Midbrain (tissue), 1 donor: ENCODE results near the gene LYPD6B.

Source experiments
- DNase-seq: peaks from one replicate; lab custom pipeline; 2025; lab: John Stamatoyannopoulos, UW

Gene LYPD6B

GRCh38 chr2:149160701-149161217 is 122.3 kb downstream of the LYPD6B start:
- no peak for DNase-seq

DNA sequence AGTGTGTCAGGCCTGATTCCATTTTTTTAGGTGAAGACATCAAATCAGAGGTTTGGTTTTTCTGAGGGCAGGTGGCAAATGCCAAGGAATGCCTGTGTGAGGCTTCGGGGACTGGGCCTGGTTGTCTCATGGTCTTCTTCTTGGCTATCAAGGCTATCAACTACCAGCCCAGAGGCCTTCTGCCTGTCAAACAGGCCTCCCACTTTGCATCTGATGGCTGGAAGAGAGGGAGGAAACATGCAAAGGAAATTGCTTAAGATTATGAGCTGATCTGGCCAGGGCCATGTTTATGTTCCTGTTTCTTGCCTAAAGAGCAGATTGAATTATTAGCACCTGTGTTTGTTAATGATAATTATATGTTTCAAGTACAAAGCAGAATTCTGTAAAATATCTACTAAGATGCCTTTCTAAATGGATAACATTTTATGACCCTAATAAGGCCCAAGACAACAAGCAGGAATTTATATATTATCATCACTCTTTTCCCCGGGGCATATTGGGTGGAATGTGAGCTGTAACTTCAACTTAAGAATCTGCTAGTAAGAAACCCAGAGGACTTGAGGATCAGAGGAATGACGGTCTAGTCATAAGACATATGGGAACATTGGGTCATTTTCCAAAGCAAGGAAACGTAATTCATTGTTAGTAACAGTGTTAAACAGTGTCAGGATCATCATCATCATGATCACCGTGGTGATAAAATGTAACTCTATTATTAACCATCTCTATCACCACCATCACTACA is 123.2 kb downstream of the LYPD6B start:
- no peak for DNase-seq

DNA sequence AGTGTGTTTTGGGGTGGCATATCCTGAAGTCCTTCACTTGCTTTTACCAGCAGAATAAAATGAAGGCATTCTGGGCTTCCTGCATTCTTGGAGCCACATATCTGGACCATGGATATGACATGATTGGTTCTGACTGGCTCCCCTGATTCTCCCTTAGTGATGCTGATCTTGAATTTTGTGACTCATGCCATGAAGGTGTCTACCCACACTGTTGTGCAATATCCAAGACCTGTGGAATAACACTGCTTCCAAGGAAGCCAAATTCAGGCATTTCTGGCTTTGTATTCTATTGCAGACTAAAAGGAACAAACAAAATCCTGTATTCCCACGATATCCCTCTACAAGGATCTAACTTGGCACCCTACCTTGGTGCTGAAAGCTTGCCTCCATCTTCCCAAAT is 125.8 kb downstream of the LYPD6B start:
- DNase-seq, result no peak

DNA sequence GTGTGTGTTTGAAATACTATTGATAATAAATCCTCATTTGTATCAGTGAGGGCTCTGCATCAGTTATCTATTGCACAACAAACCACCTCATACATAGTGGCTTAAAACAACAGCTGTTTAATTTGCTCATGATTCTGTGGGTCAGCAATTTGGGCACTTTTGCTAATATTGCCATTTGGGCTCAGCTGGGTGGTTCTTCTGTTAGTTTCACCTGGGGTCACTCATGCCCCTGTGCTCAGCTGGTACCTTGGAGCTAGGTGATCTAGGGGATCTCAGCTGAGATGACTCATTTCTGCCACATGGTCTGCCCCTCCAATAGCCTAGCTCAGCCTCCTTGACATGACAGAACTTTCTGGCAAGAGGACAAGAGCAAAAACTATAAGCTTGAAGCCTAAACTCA is 126.3 kb downstream of the LYPD6B start:
- no peak for DNase-seq

DNA sequence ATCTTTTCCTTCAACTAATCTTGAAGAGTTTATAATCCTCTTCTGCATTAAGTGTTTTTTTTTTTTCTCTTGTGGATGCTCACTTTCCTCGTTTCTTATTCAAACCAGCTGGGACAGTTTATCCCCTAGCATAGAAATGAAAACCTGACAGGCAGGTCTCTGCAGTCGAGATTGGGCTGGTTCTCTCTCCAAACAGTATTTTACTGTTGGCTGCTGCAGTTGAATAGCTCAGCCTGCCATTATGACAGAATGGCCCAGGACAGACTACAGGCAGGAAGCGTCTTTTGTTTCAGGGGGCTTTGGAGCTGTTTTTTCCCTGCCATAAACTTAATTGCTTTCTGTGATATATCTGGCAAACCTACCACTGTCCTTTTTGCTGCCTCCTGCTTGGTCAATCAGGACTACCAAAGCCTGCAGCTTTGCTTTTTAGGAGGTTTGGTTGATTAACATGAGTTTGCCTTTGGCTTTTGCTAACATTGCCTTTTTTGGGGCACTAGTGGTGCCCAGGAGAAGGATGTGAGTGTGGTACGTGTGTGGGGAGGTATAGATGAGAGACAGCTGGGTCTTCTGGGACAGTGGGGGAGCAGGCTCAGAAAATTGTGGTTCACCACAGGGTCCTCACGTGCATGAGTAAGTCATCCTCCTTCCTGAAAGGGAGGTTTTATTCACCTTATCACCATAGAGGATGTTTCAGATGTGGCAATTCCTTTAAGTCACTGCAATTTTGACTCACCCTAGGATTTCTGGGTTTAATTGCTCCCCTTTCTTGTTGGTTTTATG is 128.7 kb downstream of the LYPD6B start:
- no peak for DNase-seq

GRCh38 chr2:149167941-149168340 is 129.4 kb downstream of the LYPD6B start:
- no peak for DNase-seq

GRCh38 chr2:149169656-149170055 is 131.2 kb downstream of the LYPD6B start:
- no peak for DNase-seq

GRCh38 chr2:149170156-149170555 is 131.7 kb downstream of the LYPD6B start:
- no peak for DNase-seq

GRCh38 chr2:149170911-149171310 is 132.4 kb downstream of the LYPD6B start:
- no peak for DNase-seq

DNA sequence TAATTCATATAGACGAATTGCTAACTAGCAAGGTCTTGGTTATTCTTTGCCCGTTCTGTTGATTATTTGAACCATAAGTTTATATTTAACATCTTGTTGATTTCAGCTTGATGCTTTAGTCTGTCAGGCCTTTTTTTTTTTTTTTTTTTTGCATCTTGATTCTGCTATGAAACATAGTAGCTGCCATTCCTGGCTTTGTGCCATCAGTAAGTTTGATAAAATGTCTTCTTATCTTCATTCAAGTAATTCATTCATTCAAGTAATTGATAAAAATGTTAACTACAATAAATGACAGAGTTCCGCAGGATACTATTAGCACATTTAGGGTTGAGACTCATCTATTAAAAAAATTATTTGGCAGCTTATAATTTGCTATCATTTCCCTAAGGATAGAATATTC is 134.7 kb downstream of the LYPD6B start:
- DNase-seq, result no peak

DNA sequence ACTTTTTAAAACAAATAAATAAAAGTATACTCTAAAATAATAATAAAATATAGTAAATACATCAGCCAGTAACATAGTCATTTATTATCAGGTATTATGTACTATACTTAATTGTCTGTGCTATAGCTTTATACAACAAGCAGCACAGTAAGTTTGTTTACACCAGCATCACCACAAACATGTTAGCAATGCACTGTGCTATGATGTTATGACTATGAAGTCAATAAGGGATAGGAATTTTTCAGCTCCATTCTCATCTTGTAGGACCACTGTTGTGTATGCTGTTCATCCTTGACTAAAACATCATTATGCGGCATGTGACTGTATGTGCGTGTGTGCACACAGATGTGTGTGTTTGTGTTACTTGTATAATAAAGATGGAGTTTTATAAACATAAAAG is 137.5 kb downstream of the LYPD6B start:
- DNase-seq, result no peak

- DNase-seq, result no peak
Observed at GRCh38 chr2:149178612-149179011, 140.1 kb downstream of the LYPD6B start.

DNA sequence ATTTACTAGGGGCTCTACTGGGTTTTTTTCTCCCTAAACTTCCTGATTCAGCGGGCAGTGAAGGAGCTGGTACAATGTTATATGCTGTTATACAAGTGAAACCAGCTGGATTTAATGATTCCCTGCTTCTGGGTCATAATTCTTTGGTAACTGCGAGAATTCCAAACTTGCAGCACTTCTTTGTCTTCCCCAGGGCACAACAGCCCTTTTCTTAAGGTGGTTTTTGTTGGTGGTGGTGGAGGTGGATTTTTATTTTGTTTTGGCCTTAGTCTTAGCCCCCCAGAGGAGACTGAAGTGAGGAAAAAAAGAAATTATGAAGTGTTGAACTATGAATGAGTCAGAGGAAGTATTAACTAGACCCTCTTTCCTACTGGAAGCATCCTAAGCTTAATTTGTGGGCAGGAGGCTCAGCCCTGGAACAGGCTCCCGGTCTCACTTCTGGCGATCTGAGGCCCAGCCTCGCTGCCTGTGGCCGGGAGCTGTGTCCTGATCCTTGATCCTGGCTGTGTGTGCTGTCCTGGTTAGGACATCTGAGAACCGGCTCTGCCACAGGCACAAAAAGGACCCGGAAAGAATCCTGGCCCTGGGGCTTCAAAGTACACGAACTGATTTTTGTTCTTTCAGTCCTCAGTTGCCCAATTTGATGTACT is 141.9 kb downstream of the LYPD6B start:
- no peak for DNase-seq

- DNase-seq, result no peak
Observed at GRCh38 chr2:149183187-149183586, 144.7 kb downstream of the LYPD6B start.

- DNase-seq, result no peak
Observed at GRCh38 chr2:149184991-149185390, 146.5 kb downstream of the LYPD6B start.

GRCh38 chr2:149185942-149186490 is 147.5 kb downstream of the LYPD6B start:
- no peak for DNase-seq

DNA sequence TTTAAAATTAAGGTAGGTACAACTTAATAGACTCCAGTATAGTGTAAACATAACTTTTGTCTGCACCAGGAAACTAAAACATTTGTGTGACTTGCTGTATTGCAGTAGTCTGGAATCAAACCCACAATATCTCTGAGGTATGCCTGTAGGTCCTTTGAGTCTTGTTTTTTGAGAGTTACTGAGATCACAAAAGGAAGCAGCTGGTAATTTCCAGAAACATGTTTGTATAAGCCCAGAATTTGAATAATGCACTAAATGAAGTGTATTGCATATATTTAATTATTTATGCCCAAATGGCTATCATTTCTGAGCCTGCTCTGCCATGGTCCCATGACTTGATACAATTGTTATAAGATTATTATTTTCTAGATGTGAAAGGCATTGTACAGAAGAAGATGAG is 148.6 kb downstream of the LYPD6B start:
- no peak for DNase-seq

DNA sequence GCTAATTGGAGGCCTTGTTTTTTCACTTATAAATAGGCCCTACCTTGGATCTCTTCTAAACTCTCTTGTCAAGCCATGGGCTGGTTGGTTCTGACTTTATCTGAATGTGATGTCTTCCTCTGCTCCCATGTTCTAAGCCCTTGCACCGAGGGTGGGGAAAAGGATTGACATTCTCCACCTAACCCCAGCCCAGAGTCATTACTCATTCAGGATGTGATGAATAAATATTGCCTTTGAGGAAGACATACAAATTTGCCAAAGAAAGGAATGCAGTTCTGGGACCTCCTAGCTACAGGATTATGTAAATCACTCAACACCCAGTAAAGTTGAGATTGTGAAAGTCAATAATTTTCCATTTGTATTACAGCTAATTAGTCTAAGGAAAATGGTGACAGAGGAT is 149.8 kb downstream of the LYPD6B start:
- DNase-seq, result no peak

DNA sequence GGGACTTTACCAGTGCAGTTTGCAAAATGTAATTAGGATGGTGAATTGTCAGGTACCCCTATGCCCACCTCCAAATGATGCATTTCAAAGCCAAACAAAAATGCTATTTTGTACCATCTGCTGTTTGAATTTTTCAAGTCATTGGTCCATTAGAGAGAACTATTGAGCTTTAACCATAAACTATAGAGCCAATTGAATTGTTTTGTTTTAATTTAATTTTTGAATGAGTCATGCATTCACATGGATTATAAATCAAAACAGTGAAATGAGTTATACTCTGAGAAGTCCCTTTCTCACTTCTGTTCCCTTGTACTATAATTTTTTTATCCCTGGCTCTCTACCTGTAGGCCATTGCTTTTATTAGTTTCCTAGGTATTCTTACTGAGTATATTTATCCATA is 151.3 kb downstream of the LYPD6B start:
- no peak for DNase-seq

- DNase-seq, result no peak
Observed at GRCh38 chr2:149191915-149192314, 153.4 kb downstream of the LYPD6B start.

- no peak for DNase-seq
Observed at GRCh38 chr2:149192427-149192826, 153.9 kb downstream of the LYPD6B start.

- DNase-seq, result no peak
Observed at GRCh38 chr2:149200109-149200520, 161.6 kb downstream of the LYPD6B start.
